Inferior parietal cortex (tissue), 1 donor: ENCODE results near the gene WDR75.
"Not testable (repeated sequence)": the region's sequence is repeated elsewhere in the genome, so short reads cannot be mapped to it uniquely, and the experiment has no call there.

Source experiments
- DNase-seq: peaks from one replicate; pipeline ENCODE4 v3.0.0-alpha.2; 2016; ENCODE audit errors: extremely low spot score

Gene WDR75

GRCh38 chr2:189440947-189441708 is at the start of gene WDR75:
Gene WDR75, plus strand, starts transcription at chr2:189441474. Its CDS starts 19 bp downstream, at chr2:189441493.
- DNase-seq = peak; percentile 98

GRCh38 chr2:189393440-189394111 is 47.7 kb upstream of the WDR75 start:
- DNase-seq = no peak

- DNase-seq = no peak
Measured at GRCh38 chr2:189394525-189394924, 46.7 kb upstream of the WDR75 start.

- no peak for DNase-seq
Measured at GRCh38 chr2:189402932-189403331, 38.3 kb upstream of the WDR75 start.

- DNase-seq = no peak
Measured at GRCh38 chr2:189406586-189407233, 34.6 kb upstream of the WDR75 start.

- DNase-seq = peak; percentile 40
Measured at GRCh38 chr2:189407281-189408209, 33.7 kb upstream of the WDR75 start.

- DNase-seq = no peak
Measured at GRCh38 chr2:189408294-189408693, 33.0 kb upstream of the WDR75 start.

- DNase-seq = no peak
Measured at GRCh38 chr2:189409131-189409530, 32.1 kb upstream of the WDR75 start.

GRCh38 chr2:189409647-189410046 is 31.6 kb upstream of the WDR75 start:
- DNase-seq = no peak

GRCh38 chr2:189411860-189412259 is 29.4 kb upstream of the WDR75 start:
- peak; percentile 34 for DNase-seq

- peak; percentile 80 for DNase-seq
Measured at GRCh38 chr2:189412330-189412953, 28.8 kb upstream of the WDR75 start.

- no peak for DNase-seq
Measured at GRCh38 chr2:189413249-189413648, 28.0 kb upstream of the WDR75 start.

GRCh38 chr2:189421644-189422043 is 19.6 kb upstream of the WDR75 start:
- no peak for DNase-seq

GRCh38 chr2:189424961-189425360 is 16.3 kb upstream of the WDR75 start:
- no peak for DNase-seq

- DNase-seq = no peak
Measured at GRCh38 chr2:189425676-189426075, 15.6 kb upstream of the WDR75 start.

GRCh38 chr2:189426886-189427285 is 14.4 kb upstream of the WDR75 start:
- DNase-seq = no peak

- DNase-seq = no peak
Measured at GRCh38 chr2:189427872-189428271, 13.4 kb upstream of the WDR75 start.

GRCh38 chr2:189430448-189430847 is 10.8 kb upstream of the WDR75 start:
- not testable (repeated sequence) for DNase-seq

GRCh38 chr2:189435803-189436202 is 5.5 kb upstream of the WDR75 start:
- not testable (repeated sequence) for DNase-seq

GRCh38 chr2:189437926-189438325 is 3.3 kb upstream of the WDR75 start:
- no peak for DNase-seq

- DNase-seq = no peak
Measured at GRCh38 chr2:189439342-189439741, 1.9 kb upstream of the WDR75 start.
